Caco-2 (cell line): ENCODE measurements around the gene ALK. TPM values are rescaled to one million over a fixed set of nuclear protein-coding genes. Genes with fewer than 3 reads are reported as not detected.

Experiments used
- BruUV-seq: library from RNA; stranded (reverse); fragments of 400-500 nt; replicated peaks from 2 replicates; lab custom pipeline; 2021; lab: Mats Ljungman, UMichigan
- CTCF ChIA-PET: fragments of 300-600 bp; sonication (Branson Sonifier 250); formaldehyde crosslinking; loops from one replicate; lab custom pipeline; 2022; ENCODE audit warnings: antibody characterized with exemption; lab: Charles Lee
- POLR2A ChIA-PET: fragments of 300-600 bp; sonication (Branson Sonifier 250); formaldehyde crosslinking; loops from one replicate; lab custom pipeline; 2022; ENCODE audit warnings: antibody characterized with exemption; lab: Charles Lee
- DNase-seq, 2 experiments: peaks; one replicate each; pipeline versions ENCODE4 v3.0.0 to v3.0.0-alpha.2; 2020 to 2022
- H3K27me3 ChIP-seq: replicated peaks from 2 replicates; pipeline ENCODE4 v1.6.0; 2011; ENCODE audit warnings: low read length; ENCODE audit not compliant: control insufficient read depth, insufficient read depth
- H3K36me3 ChIP-seq: 2 replicates; pipeline ENCODE4 v1.5.1; 2011; ENCODE audit warnings: low read length; ENCODE audit not compliant: control insufficient read depth, insufficient read depth
- H3K4me1 ChIP-seq: fragments of 250-450 bp; sonication (Bioruptor Pico); 2 replicates; pipeline ENCODE4 v1.5.1; 2020; ENCODE audit warnings: mild to moderate bottlenecking
- H3K4me3 ChIP-seq: 2 replicates; pipeline ENCODE4 v1.5.1; 2011; ENCODE audit warnings: low read depth, mild to moderate bottlenecking, control low read depth, low read length
- H3K9me3 ChIP-seq: fragments of 250-450 bp; sonication (Bioruptor Pico); 2 replicates; pipeline ENCODE4 v1.5.1; 2020; ENCODE audit warnings: mild to moderate bottlenecking, moderate library complexity
- H3K27ac Mint-ChIP-seq: one replicate; pipeline ENCODE4 v1.8.0; 2022; ENCODE audit warnings: mixed read lengths; ENCODE audit not compliant: unreplicated experiment
- H3K27me3 Mint-ChIP-seq: one replicate; pipeline ENCODE4 v1.8.0; 2022; ENCODE audit warnings: mixed read lengths; ENCODE audit not compliant: insufficient read depth, unreplicated experiment
- H3K36me3 Mint-ChIP-seq: one replicate; pipeline ENCODE4 v1.8.0; 2022; ENCODE audit warnings: mild to moderate bottlenecking, mixed read lengths; ENCODE audit not compliant: insufficient read depth, unreplicated experiment
- H3K4me1 Mint-ChIP-seq: one replicate; pipeline ENCODE4 v1.8.0; 2022; ENCODE audit warnings: low read depth, mixed read lengths; ENCODE audit not compliant: unreplicated experiment
- H3K4me3 Mint-ChIP-seq: one replicate; pipeline ENCODE4 v1.8.0; 2022; ENCODE audit warnings: mild to moderate bottlenecking, moderate library complexity, mixed read lengths; ENCODE audit not compliant: unreplicated experiment
- H3K9me3 Mint-ChIP-seq: one replicate; pipeline ENCODE4 v1.8.0; 2022; ENCODE audit warnings: mixed read lengths; ENCODE audit not compliant: unreplicated experiment
- CTCF ChIP-seq, 2 experiments: fragments of 200-600 bp in 1 of 2; IDR thresholded peaks; 1 replicate in 1 of 2; 2 replicates in 1 of 2; pipeline versions ENCODE4 v1.5.1 to v1.8.0; 2011 to 2022; ENCODE audit warnings: antibody characterized with exemption in 1 of 2, control low read depth in 1 of 2, inconsistent platforms in 1 of 2, low read depth in 1 of 2, low read length in 1 of 2, mild to moderate bottlenecking in 1 of 2, moderate library complexity in 1 of 2; ENCODE audit not compliant: insufficient read depth in 1 of 2, severe bottlenecking in 1 of 2, unreplicated experiment in 1 of 2
- intact Hi-C: fragments of 100-400 bp; cut with micrococcal nuclease; formaldehyde crosslinking; loops from one replicate; pipeline ENCODE4 v1.10.0; 2022; ENCODE audit not compliant: unreplicated experiment
- total RNA-seq: library from RNA; stranded (reverse); gene quantifications from 2 replicates; pipeline ENCODE4 v1.2.3, GENCODE V29; 2022

Gene ALK
- total RNA-seq, 1 experiment from 2014 or later, result 0.11 TPM

- DNase-seq, result no peak
- Histone ChIP-seq H3K27me3 (no peaks in the 10 kb centered on the region), H3K4me1 (no peaks in the 10 kb centered on the region), H3K36me3 (no peaks in the 10 kb centered on the region), H3K4me3 (no peak overlapping the region), H3K9me3 (no peaks in the 10 kb centered on the region)
- intact Hi-C loops, result no loop called here
- TF ChIP-seq CTCF (IDR thresholded peaks at IDR 0.05; ENCODE audit: insufficient read depth in 1 of 2, low read depth in 1 of 2, low read length in 1 of 2, severe bottlenecking in 1 of 2, unreplicated experiment in 1 of 2), result no peak
- no TSS peak for BruUV-seq
- ChIA-PET POLR2A (no interaction called here), CTCF (no interaction called here)
- Mint-ChIP-seq H3K27me3 (peaks cover 27% of the 10 kb centered on the region), H3K9me3 (no peaks in the 10 kb centered on the region), H3K36me3 (no peaks in the 10 kb centered on the region), H3K4me3 (no peak overlapping the region), H3K27ac (no peak overlapping the region), H3K4me1 (no peaks in the 10 kb centered on the region)
Observed at GRCh38 chr2:29450596-29451222, 470.7 kb downstream of the ALK start.

- Histone ChIP-seq H3K9me3 (no peaks in the 10 kb centered on the region), H3K27me3 (no peaks in the 10 kb centered on the region), H3K4me3 (no peak overlapping the region), H3K36me3 (no peaks in the 10 kb centered on the region), H3K4me1 (no peaks in the 10 kb centered on the region)
- no peaks in the 10 kb centered on the region for H3K36me3 Mint-ChIP-seq
- no peak for TF ChIP-seq CTCF (IDR thresholded peaks at IDR 0.05; ENCODE audit: insufficient read depth in 1 of 2, low read depth in 1 of 2, low read length in 1 of 2, severe bottlenecking in 1 of 2, unreplicated experiment in 1 of 2)
- BruUV-seq, result no TSS peak
- no peaks in the 10 kb centered on the region for H3K4me1 Mint-ChIP-seq
- POLR2A ChIA-PET, result no interaction called here
- CTCF ChIA-PET, result no interaction called here
- no peak for DNase-seq
- no peak overlapping the region for H3K4me3 Mint-ChIP-seq
- intact Hi-C loops, result no loop called here
- H3K9me3 Mint-ChIP-seq, result no peaks in the 10 kb centered on the region
- H3K27ac Mint-ChIP-seq, result no peak overlapping the region
- H3K27me3 Mint-ChIP-seq, result peaks cover 24% of the 10 kb centered on the region
Observed at GRCh38 chr2:29449499-29449898, 471.9 kb downstream of the ALK start.

GRCh38 chr2:29448096-29448688 lies 473.2 kb downstream of the ALK start:
- Histone ChIP-seq H3K4me3 (no peak overlapping the region), H3K9me3 (no peaks in the 10 kb centered on the region), H3K36me3 (no peaks in the 10 kb centered on the region), H3K27me3 (no peaks in the 10 kb centered on the region), H3K4me1 (no peaks in the 10 kb centered on the region)
- Mint-ChIP-seq H3K27me3 (peaks cover 25% of the 10 kb centered on the region), H3K4me1 (no peaks in the 10 kb centered on the region), H3K27ac (no peak overlapping the region), H3K9me3 (no peaks in the 10 kb centered on the region), H3K36me3 (no peaks in the 10 kb centered on the region), H3K4me3 (no peak overlapping the region)
- no peak for DNase-seq
- no TSS peak for BruUV-seq
- POLR2A ChIA-PET, result no interaction called here
- intact Hi-C loops, result no loop called here
- TF ChIP-seq CTCF (IDR thresholded peaks at IDR 0.05; ENCODE audit: insufficient read depth in 1 of 2, low read depth in 1 of 2, low read length in 1 of 2, severe bottlenecking in 1 of 2, unreplicated experiment in 1 of 2), result no peak
- CTCF ChIA-PET, result no interaction called here
